GM12864 (cell line): Measurements from ENCODE around the gene SPAG4.

Source experiments
- DNase-seq: peaks from one replicate; pipeline ENCODE4 v3.0.0-alpha.2; 2011; ENCODE audit warnings: low read depth
- H3K4me3 ChIP-seq: 2 replicates; pipeline ENCODE4 v1.5.1; 2011; ENCODE audit warnings: mild to moderate bottlenecking, low read depth, low read length, control low read depth
- TF ChIP-seq, protein P1 (sequence below): IDR thresholded peaks from 2 replicates; pipeline ENCODE4 v1.5.1; 2011; ENCODE audit warnings: low read depth, mild to moderate bottlenecking, moderate library complexity, low read length, control low read depth, inconsistent platforms; ENCODE audit errors: missing control alignments

The SPAG4 gene

DNA sequence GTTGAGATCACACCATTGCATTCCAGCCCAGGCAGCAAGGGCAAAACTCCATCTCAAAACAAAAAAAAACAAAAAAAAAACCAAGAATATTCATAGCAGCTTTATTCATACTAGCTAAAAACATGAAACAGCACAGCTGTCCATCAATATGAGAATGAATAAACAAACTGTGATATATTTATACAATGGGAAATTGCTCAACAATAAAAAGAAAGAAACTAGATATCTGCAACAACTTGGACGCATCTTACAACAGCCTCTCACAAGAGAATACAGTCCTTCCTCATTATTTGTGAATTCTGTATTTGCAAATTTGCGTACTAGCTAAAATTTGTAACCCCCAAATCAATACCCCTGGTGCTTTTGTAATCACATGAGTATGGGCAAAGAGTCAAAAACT lies 28.2 kb upstream of the SPAG4 start:
- H3K4me3 ChIP-seq: no peak overlapping the region
- TF ChIP-seq, protein P1, sequence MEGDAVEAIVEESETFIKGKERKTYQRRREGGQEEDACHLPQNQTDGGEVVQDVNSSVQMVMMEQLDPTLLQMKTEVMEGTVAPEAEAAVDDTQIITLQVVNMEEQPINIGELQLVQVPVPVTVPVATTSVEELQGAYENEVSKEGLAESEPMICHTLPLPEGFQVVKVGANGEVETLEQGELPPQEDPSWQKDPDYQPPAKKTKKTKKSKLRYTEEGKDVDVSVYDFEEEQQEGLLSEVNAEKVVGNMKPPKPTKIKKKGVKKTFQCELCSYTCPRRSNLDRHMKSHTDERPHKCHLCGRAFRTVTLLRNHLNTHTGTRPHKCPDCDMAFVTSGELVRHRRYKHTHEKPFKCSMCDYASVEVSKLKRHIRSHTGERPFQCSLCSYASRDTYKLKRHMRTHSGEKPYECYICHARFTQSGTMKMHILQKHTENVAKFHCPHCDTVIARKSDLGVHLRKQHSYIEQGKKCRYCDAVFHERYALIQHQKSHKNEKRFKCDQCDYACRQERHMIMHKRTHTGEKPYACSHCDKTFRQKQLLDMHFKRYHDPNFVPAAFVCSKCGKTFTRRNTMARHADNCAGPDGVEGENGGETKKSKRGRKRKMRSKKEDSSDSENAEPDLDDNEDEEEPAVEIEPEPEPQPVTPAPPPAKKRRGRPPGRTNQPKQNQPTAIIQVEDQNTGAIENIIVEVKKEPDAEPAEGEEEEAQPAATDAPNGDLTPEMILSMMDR: no peak
- DNase-seq: no peak

GRCh38 chr20:35588397-35588796 lies 27.2 kb upstream of the SPAG4 start:
- DNase-seq: no peak
- TF ChIP-seq, protein P1: no peak

GRCh38 chr20:35592339-35592974 lies 23.2 kb upstream of the SPAG4 start:
- DNase-seq: no peak
- no peak overlapping the region for H3K4me3 ChIP-seq
- TF ChIP-seq, protein P1: no peak

More at GRCh38 chr20:35588397-35588796, 27.2 kb upstream of the SPAG4 start:
- no peak overlapping the region for H3K4me3 ChIP-seq

DNA sequence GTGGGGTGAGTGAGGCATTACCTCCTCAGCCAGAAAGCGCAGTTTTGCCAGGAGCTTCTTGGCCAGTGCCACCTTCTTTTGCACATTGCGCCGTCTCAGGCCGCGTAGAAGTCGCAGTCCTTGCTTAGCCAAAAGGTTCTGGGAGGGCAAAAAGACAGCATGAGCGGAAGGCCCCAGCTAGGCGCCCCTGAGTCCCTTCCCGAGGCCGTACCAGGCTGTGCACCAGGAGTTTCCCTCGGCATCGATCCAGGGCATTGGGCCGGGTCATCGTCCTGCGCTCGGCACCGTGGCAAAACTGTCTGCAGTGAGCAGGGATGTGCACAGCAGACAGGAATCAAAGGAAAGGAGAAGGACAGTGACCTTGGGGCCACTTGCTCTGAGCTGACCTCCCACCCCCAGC lies 20.2 kb upstream of the SPAG4 start:
- TF ChIP-seq, protein P1: no peak
- no peak for DNase-seq
- no peak overlapping the region for H3K4me3 ChIP-seq

GRCh38 chr20:35595901-35596300 lies 19.7 kb upstream of the SPAG4 start:
- H3K4me3 ChIP-seq: no peak overlapping the region
- TF ChIP-seq, protein P1: no peak
- DNase-seq: no peak

DNA sequence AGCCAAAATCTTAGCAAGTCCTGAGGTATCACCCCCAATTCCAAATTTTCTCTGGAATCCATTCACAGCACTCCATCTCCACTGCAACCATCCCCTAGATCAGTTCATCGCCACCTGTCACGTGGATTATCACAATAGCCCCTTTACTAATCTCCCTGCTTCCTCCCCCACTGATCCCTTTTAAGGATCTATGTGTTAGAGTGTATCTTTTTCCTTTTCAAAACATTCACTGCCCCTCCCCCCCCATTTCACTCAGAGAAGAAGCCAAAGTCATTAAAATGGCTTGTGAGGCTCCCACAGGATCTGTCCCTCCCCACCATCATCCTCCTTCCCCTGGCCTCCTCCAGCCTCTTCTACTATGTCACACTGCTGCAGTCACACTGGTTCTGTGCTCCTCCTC lies 18.4 kb upstream of the SPAG4 start:
- H3K4me3 ChIP-seq: no peak overlapping the region

More for the DNA sequence above, 18.4 kb upstream of the SPAG4 start:
- TF ChIP-seq, protein P1: no peak
- DNase-seq: no peak
